ENCODE results near the gene OBSL1. TPM values are rescaled to one million over a fixed set of nuclear protein-coding genes. Genes with fewer than 3 reads are reported as not detected.

Gene OBSL1
- total RNA-seq, 1 donor from 2014 or later = 168 TPM

- no peak overlapping the region for H3K27ac Mint-ChIP-seq (ENCODE audit: unreplicated experiment)
These were observed 2.3 kb downstream of the OBSL1 start for GRCh38 chr2:219569041-219569440.

GRCh38 chr2:219567791-219568361, 3.5 kb downstream of the OBSL1 start:
- peak overlapping the region; percentile 65 for H3K27ac Mint-ChIP-seq (ENCODE audit: unreplicated experiment)
- no peak for TF ChIP-seq CTCF (IDR thresholded peaks at IDR 0.05)
- no peaks in the 10 kb centered on the region for H3K9me3 Mint-ChIP-seq (ENCODE audit: unreplicated experiment)
- no peaks in the 10 kb centered on the region for H3K27me3 Mint-ChIP-seq (ENCODE audit: unreplicated experiment)
- no peak overlapping the region for H3K4me3 Mint-ChIP-seq (ENCODE audit: unreplicated experiment)
- H3K4me1 Mint-ChIP-seq (ENCODE audit: unreplicated experiment) = peaks cover 22% of the 10 kb centered on the region
- H3K36me3 Mint-ChIP-seq (ENCODE audit: unreplicated experiment) = peaks cover 32% of the 10 kb centered on the region
- peak; percentile 81 for DNase-seq (ENCODE audit: extremely low spot score, unreplicated experiment)

More at GRCh38 chr2:219569041-219569440, 2.3 kb downstream of the OBSL1 start:
- Mint-ChIP-seq H3K27me3 (ENCODE audit: unreplicated experiment) (no peaks in the 10 kb centered on the region), H3K36me3 (ENCODE audit: unreplicated experiment) (peaks cover 27% of the 10 kb centered on the region), H3K9me3 (ENCODE audit: unreplicated experiment) (no peaks in the 10 kb centered on the region), H3K4me3 (ENCODE audit: unreplicated experiment) (peak overlapping the region; percentile 77), H3K4me1 (ENCODE audit: unreplicated experiment) (peaks cover 22% of the 10 kb centered on the region)
- TF ChIP-seq CTCF (IDR thresholded peaks at IDR 0.05) = no peak
- DNase-seq (ENCODE audit: extremely low spot score, unreplicated experiment) = no peak

- Mint-ChIP-seq H3K27me3 (ENCODE audit: unreplicated experiment) (no peaks in the 10 kb centered on the region), H3K27ac (ENCODE audit: unreplicated experiment) (no peak overlapping the region), H3K4me1 (ENCODE audit: unreplicated experiment) (peaks cover 22% of the 10 kb centered on the region), H3K36me3 (ENCODE audit: unreplicated experiment) (peaks cover 36% of the 10 kb centered on the region), H3K4me3 (ENCODE audit: unreplicated experiment) (no peak overlapping the region), H3K9me3 (ENCODE audit: unreplicated experiment) (no peaks in the 10 kb centered on the region)
- DNase-seq (ENCODE audit: extremely low spot score, unreplicated experiment) = no peak
- no peak for TF ChIP-seq CTCF (IDR thresholded peaks at IDR 0.05)
These were observed 4.2 kb downstream of the OBSL1 start for GRCh38 chr2:219567131-219567530.

- DNase-seq (ENCODE audit: extremely low spot score, unreplicated experiment) = no peak
- H3K4me1 Mint-ChIP-seq (ENCODE audit: unreplicated experiment) = peaks cover 18% of the 10 kb centered on the region
- TF ChIP-seq CTCF (IDR thresholded peaks at IDR 0.05) = no peak
- H3K9me3 Mint-ChIP-seq (ENCODE audit: unreplicated experiment) = no peaks in the 10 kb centered on the region
- peaks cover 36% of the 10 kb centered on the region for H3K36me3 Mint-ChIP-seq (ENCODE audit: unreplicated experiment)
- H3K27ac Mint-ChIP-seq (ENCODE audit: unreplicated experiment) = no peak overlapping the region
- H3K4me3 Mint-ChIP-seq (ENCODE audit: unreplicated experiment) = no peak overlapping the region
- no peaks in the 10 kb centered on the region for H3K27me3 Mint-ChIP-seq (ENCODE audit: unreplicated experiment)
These were observed 4.7 kb downstream of the OBSL1 start for GRCh38 chr2:219566640-219567039.

- DNase-seq (ENCODE audit: extremely low spot score, unreplicated experiment) = no peak
- peaks cover 18% of the 10 kb centered on the region for H3K4me1 Mint-ChIP-seq (ENCODE audit: unreplicated experiment)
- H3K27me3 Mint-ChIP-seq (ENCODE audit: unreplicated experiment) = no peaks in the 10 kb centered on the region
- TF ChIP-seq CTCF (IDR thresholded peaks at IDR 0.05) = no peak
- H3K27ac Mint-ChIP-seq (ENCODE audit: unreplicated experiment) = no peak overlapping the region
- no peaks in the 10 kb centered on the region for H3K9me3 Mint-ChIP-seq (ENCODE audit: unreplicated experiment)
- H3K36me3 Mint-ChIP-seq (ENCODE audit: unreplicated experiment) = peaks cover 36% of the 10 kb centered on the region
- no peak overlapping the region for H3K4me3 Mint-ChIP-seq (ENCODE audit: unreplicated experiment)
These were observed 5.9 kb downstream of the OBSL1 start for GRCh38 chr2:219565130-219566080.

All from osteocyte (in vitro differentiated cells).